GM12878 (cell line): Measurements from ENCODE around the gene SPRTN. TPM values are rescaled to one million over a fixed set of nuclear protein-coding genes. Genes with fewer than 3 reads are reported as not detected.

Experiments used
- ATAC-seq: fragments of 200-7000 bp; cut with Tn5 transposase; 3 replicates; pipeline ENCODE4 v1.9.1; 2020; ENCODE audit warnings: mild to moderate bottlenecking, moderate library complexity
- BruUV-seq: library from RNA; stranded (reverse); fragments of 400-500 nt; replicated peaks from 2 replicates; lab custom pipeline; 2021; lab: Mats Ljungman, UMichigan
- CTCF ChIA-PET: fragments of 300-600 bp; sonication (Branson Sonifier 250); formaldehyde crosslinking; extraction: SDS; loops from one replicate; lab custom pipeline; 2021; ENCODE audit warnings: inconsistent platforms; lab: Yijun Ruan, JAX
- POLR2A ChIA-PET: fragments of 350-600 bp; formaldehyde crosslinking; extraction: SDS; loops from one replicate; lab custom pipeline; 2021; ENCODE audit warnings: inconsistent platforms; lab: Charles Lee
- RAD21 ChIA-PET: fragments of 300-600 bp; sonication (Branson Sonifier 250); formaldehyde crosslinking; loops from one replicate; lab custom pipeline; 2023; ENCODE audit warnings: antibody characterized with exemption; ENCODE audit not compliant: unreplicated experiment; lab: Charles Lee
- SMC1A ChIA-PET: fragments of 300-600 bp; sonication (Branson Sonifier 250); formaldehyde crosslinking; loops from one replicate; lab custom pipeline; 2023; ENCODE audit not compliant: unreplicated experiment, uncharacterized antibody; lab: Charles Lee
- DNase-seq: peaks from one replicate; pipeline ENCODE4 v3.0.0-alpha.2; 2011; ENCODE audit warnings: low read depth, low spot score
- FAIRE-seq: peaks from 3 replicates; lab custom pipeline; 2011; peaks lifted over from hg19 to GRCh38; lab: Jason Lieb, UNC
- H2AFZ ChIP-seq: 2 replicates; pipeline ENCODE4 v1.6.0; 2011; ENCODE audit warnings: low read depth, low read length, control low read depth; ENCODE audit not compliant: control insufficient read depth
- H3K27ac ChIP-seq: 2 replicates; pipeline ENCODE4 v1.5.1; 2011; ENCODE audit warnings: control low read depth; ENCODE audit not compliant: control insufficient read depth, insufficient read depth
- H3K27me3 ChIP-seq, 2 experiments: replicated peaks in 1 of 2; 2 replicates each; pipeline versions ENCODE4 v1.6.0 to v1.6.1; 2011; ENCODE audit warnings: low read length in 1 of 2; ENCODE audit not compliant: control insufficient read depth in 2 of 2, insufficient read depth in 2 of 2
- H3K36me3 ChIP-seq, 2 experiments: 2 replicates each; pipeline ENCODE4 v1.5.1; 2011; ENCODE audit warnings: low read length in 1 of 2; ENCODE audit not compliant: control insufficient read depth in 2 of 2, insufficient read depth in 2 of 2
- H3K4me1 ChIP-seq: 2 replicates; pipeline ENCODE4 v1.6.1; 2011; ENCODE audit warnings: mild to moderate bottlenecking, low read length, moderate library complexity, mixed read lengths; ENCODE audit not compliant: control insufficient read depth, insufficient read depth
- H3K4me2 ChIP-seq: 2 replicates; pipeline ENCODE4 v1.6.0; 2011; ENCODE audit warnings: control low read depth; ENCODE audit not compliant: control insufficient read depth, insufficient read depth
- H3K4me3 ChIP-seq: fragments of 200-600 bp; sonication (generic); 2 replicates; pipeline ENCODE4 v1.5.1; 2016
- H3K79me2 ChIP-seq: 2 replicates; pipeline ENCODE4 v1.6.0; 2011; ENCODE audit warnings: low read length; ENCODE audit not compliant: control insufficient read depth, insufficient read depth
- H3K9ac ChIP-seq: 2 replicates; pipeline ENCODE4 v1.8.0; 2011; ENCODE audit warnings: low read length, control low read depth, mixed read lengths; ENCODE audit not compliant: control insufficient read depth, insufficient read depth
- H3K9me3 ChIP-seq: replicated peaks from 3 replicates; pipeline ENCODE4 v1.5.1; 2011; ENCODE audit warnings: mild to moderate bottlenecking, low read length; ENCODE audit not compliant: control insufficient read depth, insufficient read depth
- H4K20me1 ChIP-seq: 2 replicates; pipeline ENCODE4 v1.6.0; 2011; ENCODE audit not compliant: control insufficient read depth, insufficient read depth
- BMI1 ChIP-seq: fragments of 450-650 bp; IDR thresholded peaks from 2 replicates; pipeline ENCODE4 v1.6.1; 2016; ENCODE audit warnings: mild to moderate bottlenecking, moderate library complexity, borderline replicate concordance
- CREM ChIP-seq: IDR thresholded peaks from 2 replicates; pipeline ENCODE4 v1.6.1; 2014; ENCODE audit warnings: antibody characterized with exemption, low read depth
- POLR2AphosphoS2 ChIP-seq: IDR thresholded peaks from 2 replicates; pipeline ENCODE4 v1.6.1; 2011; ENCODE audit warnings: low read depth, mild to moderate bottlenecking, low read length, improper control_type of control experiment, moderate library complexity
- ZNF217 ChIP-seq: fragments of 450-650 bp; IDR thresholded peaks from 2 replicates; pipeline ENCODE4 v1.6.1; 2017; ENCODE audit warnings: antibody characterized with exemption, mild to moderate bottlenecking
- WGBS: methylation state at CpG from one replicate; pipeline ENCODE4 v1.1.6; 2016; ENCODE audit warnings: low lambda C conversion rate; ENCODE audit not compliant: insufficient replicate concordance, insufficient coverage; ENCODE audit errors: missing lambda C conversion rate; 5-methylcytosine and 5-hydroxymethylcytosine counted together
- in situ Hi-C: fragments of 300-500 bp; cut with MboI; formaldehyde crosslinking; loops from 9 replicates; pipeline ENCODE4 v1.14.3; 2018; ENCODE audit warnings: mixed read lengths
- intact Hi-C: fragments of 100-400 bp; cut with micrococcal nuclease; formaldehyde crosslinking; loops from one replicate; pipeline ENCODE4 v1.14.2; 2022; ENCODE audit not compliant: unreplicated experiment
- polyA plus RNA-seq, 11 experiments: library from polyadenylated mRNA; depleted of rRNA in 4 of 11; unstranded in 6 of 11; stranded (reverse) in 5 of 11; fragments of >200 nt; fragmentation: Nextera tagmentation in 4 of 11; fragmentation: Illumina TruSeq in 1 of 11; extraction: Ambion mirVana in 4 of 11; extraction: Trizol in 1 of 11; gene quantifications; 1 replicate in 1 of 11; 2 replicates in 10 of 11; pipeline versions ENCODE4 v1.2.1 to v1.2.3, GENCODE V29; 2011 to 2016; ENCODE audit warnings: inconsistent platforms in 2 of 11, missing spikeins in 2 of 11, low read depth in 1 of 11
- total RNA-seq, 4 experiments: library from RNA; depleted of rRNA in 3 of 4; stranded (reverse); fragments of >200 nt in 3 of 4; fragmentation: Illumina TruSeq in 1 of 4; extraction: Trizol in 1 of 4; gene quantifications; 2 replicates each; pipeline versions ENCODE4 v1.2.1 to v1.2.3, GENCODE V29; 2013 to 2021
- TF ChIP-seq, protein P1 (sequence below): fragments of 450-650 bp; conservative IDR thresholded peaks from 2 replicates; pipeline ENCODE4 v1.6.1; 2017; ENCODE audit warnings: mild to moderate bottlenecking, moderate library complexity
- TF ChIP-seq, protein P2 (sequence below): fragments of 450-650 bp; IDR thresholded peaks from 2 replicates; pipeline ENCODE4 v1.6.1; 2016; ENCODE audit warnings: mild to moderate bottlenecking

SPRTN gene
- total and polyA plus RNA-seq, 10 of the 15 experiments (the other 5 are each of a cell fraction or from before 2014, with no cell fraction given), result 4.4 to 16.5 (median 12.1) TPM

DNA sequence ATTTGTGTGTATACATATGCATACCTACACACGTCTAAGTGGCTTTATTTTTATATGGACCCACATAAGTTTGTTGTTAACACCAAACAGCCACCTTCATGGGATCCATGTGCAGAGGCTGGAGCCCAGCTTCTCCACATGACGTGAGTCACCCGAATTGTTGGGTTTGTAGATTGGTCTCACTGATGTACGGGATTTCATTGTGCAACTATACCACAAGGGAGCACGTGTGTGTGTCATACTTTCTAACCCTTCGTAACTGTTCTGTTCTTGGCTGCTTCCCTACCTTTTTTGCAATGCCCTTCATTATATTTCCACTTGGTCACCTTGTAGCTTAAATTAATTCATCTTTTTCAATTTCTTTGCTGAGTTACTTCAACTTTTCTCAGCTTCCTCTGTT is 21.0 kb downstream of the SPRTN start:
- H3K9ac ChIP-seq, result no peak overlapping the region
- ChIA-PET CTCF (interaction anchor here (1.0 to 2.9 kb wide), 4 partner anchors 11 to 225 kb away, joined by 4 to 13 read pairs (median 7); no protein-coding TSS in a partner anchor), SMC1A (interaction anchor here (0.8 to 2.4 kb wide), 3 partner anchors 16 to 230 kb away, joined by 3 to 7 read pairs (median 3); no protein-coding TSS in a partner anchor), RAD21 (interaction anchor here (0.9 to 1.4 kb wide), 3 partner anchors 61 to 244 kb away, joined by 3 to 4 read pairs (median 3); no protein-coding TSS in a partner anchor), POLR2A (no interaction called here)
- in situ Hi-C loops (no loop called here), intact Hi-C loops (loop anchor here (5.0 kb wide), 1 partner anchor 58 kb away; no protein-coding TSS in a partner anchor)
- no peak for FAIRE-seq
- 96% methylated on average over 6 of the region's 6 CpGs for WGBS
- H3K4me1 ChIP-seq, result no peaks in the 10 kb centered on the region
- no peaks in the 10 kb centered on the region for H4K20me1 ChIP-seq
- no peak for DNase-seq
- no peak overlapping the region for H3K4me2 ChIP-seq
- no peak for ATAC-seq
- no TSS peak for BruUV-seq
- no peaks in the 10 kb centered on the region for H3K27me3 ChIP-seq
- no peaks in the 10 kb centered on the region for H3K9me3 ChIP-seq
- TF ChIP-seq ZNF217, result no peak
- TF ChIP-seq, protein P1, sequence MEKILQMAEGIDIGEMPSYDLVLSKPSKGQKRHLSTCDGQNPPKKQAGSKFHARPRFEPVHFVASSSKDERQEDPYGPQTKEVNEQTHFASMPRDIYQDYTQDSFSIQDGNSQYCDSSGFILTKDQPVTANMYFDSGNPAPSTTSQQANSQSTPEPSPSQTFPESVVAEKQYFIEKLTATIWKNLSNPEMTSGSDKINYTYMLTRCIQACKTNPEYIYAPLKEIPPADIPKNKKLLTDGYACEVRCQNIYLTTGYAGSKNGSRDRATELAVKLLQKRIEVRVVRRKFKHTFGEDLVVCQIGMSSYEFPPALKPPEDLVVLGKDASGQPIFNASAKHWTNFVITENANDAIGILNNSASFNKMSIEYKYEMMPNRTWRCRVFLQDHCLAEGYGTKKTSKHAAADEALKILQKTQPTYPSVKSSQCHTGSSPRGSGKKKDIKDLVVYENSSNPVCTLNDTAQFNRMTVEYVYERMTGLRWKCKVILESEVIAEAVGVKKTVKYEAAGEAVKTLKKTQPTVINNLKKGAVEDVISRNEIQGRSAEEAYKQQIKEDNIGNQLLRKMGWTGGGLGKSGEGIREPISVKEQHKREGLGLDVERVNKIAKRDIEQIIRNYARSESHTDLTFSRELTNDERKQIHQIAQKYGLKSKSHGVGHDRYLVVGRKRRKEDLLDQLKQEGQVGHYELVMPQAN, result no peak
- 0 out of 2 replicates have a peak, but pooled peaks have one; percentile 59 for TF ChIP-seq POLR2AphosphoS2
- TF ChIP-seq CREM, result no peak
- TF ChIP-seq BMI1, result no peak
- TF ChIP-seq, protein P2, sequence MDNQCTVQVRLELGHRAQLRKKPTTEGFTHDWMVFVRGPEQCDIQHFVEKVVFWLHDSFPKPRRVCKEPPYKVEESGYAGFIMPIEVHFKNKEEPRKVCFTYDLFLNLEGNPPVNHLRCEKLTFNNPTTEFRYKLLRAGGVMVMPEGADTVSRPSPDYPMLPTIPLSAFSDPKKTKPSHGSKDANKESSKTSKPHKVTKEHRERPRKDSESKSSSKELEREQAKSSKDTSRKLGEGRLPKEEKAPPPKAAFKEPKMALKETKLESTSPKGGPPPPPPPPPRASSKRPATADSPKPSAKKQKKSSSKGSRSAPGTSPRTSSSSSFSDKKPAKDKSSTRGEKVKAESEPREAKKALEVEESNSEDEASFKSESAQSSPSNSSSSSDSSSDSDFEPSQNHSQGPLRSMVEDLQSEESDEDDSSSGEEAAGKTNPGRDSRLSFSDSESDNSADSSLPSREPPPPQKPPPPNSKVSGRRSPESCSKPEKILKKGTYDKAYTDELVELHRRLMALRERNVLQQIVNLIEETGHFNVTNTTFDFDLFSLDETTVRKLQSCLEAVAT, result no peak
- H3K36me3 ChIP-seq, result no peaks in the 10 kb centered on the region
- no peaks in the 10 kb centered on the region for H3K79me2 ChIP-seq
- no peak overlapping the region for H3K27ac ChIP-seq
- no peak overlapping the region for H3K4me3 ChIP-seq
- no peak overlapping the region for H2AFZ ChIP-seq
